ENCODE data around the gene MEAF6. TPM values are rescaled to one million over a fixed set of nuclear protein-coding genes. Genes with fewer than 3 reads are reported as not detected.

Gene MEAF6
- total RNA-seq, 1 donor from 2014 or later = 77.3 TPM

- H3K9me3 Mint-ChIP-seq = no peaks in the 10 kb centered on the region
- peaks cover 3% of the 10 kb centered on the region for H3K4me1 Mint-ChIP-seq
- DNase-seq (ENCODE audit: low read depth, low spot score) = no peak
- no peak overlapping the region for H3K4me3 Mint-ChIP-seq
- no peak for TF ChIP-seq CTCF (conservative IDR thresholded peaks at IDR 0.05)
- no peaks in the 10 kb centered on the region for H3K27me3 Mint-ChIP-seq (ENCODE audit: low read depth)
- no peak overlapping the region for H3K27ac Mint-ChIP-seq (ENCODE audit: unreplicated experiment)
- no peaks in the 10 kb centered on the region for H3K36me3 Mint-ChIP-seq (ENCODE audit: low read depth)
Measured at GRCh38 chr1:37458551-37458950, 56.0 kb downstream of the MEAF6 start.

GRCh38 chr1:37456614-37457013 is 58.0 kb downstream of the MEAF6 start:
- TF ChIP-seq CTCF (conservative IDR thresholded peaks at IDR 0.05) = no peak
- H3K36me3 Mint-ChIP-seq (ENCODE audit: low read depth) = no peaks in the 10 kb centered on the region
- no peaks in the 10 kb centered on the region for H3K9me3 Mint-ChIP-seq
- peaks cover 3% of the 10 kb centered on the region for H3K4me1 Mint-ChIP-seq
- no peak overlapping the region for H3K27ac Mint-ChIP-seq (ENCODE audit: unreplicated experiment)
- no peak overlapping the region for H3K4me3 Mint-ChIP-seq
- H3K27me3 Mint-ChIP-seq (ENCODE audit: low read depth) = no peaks in the 10 kb centered on the region
- no peak for DNase-seq (ENCODE audit: low read depth, low spot score)

- Mint-ChIP-seq H3K36me3 (ENCODE audit: low read depth) (no peaks in the 10 kb centered on the region), H3K4me3 (no peak overlapping the region), H3K27me3 (ENCODE audit: low read depth) (no peaks in the 10 kb centered on the region), H3K4me1 (peaks cover 3% of the 10 kb centered on the region), H3K27ac (ENCODE audit: unreplicated experiment) (no peak overlapping the region), H3K9me3 (no peaks in the 10 kb centered on the region)
- DNase-seq (ENCODE audit: low read depth, low spot score) = no peak
- TF ChIP-seq CTCF (conservative IDR thresholded peaks at IDR 0.05) = no peak
Measured at GRCh38 chr1:37455516-37455915, 59.0 kb downstream of the MEAF6 start.

GRCh38 chr1:37453647-37454046 is 60.9 kb downstream of the MEAF6 start:
- Mint-ChIP-seq H3K36me3 (ENCODE audit: low read depth) (no peaks in the 10 kb centered on the region), H3K4me3 (no peak overlapping the region), H3K27me3 (ENCODE audit: low read depth) (peaks cover 5% of the 10 kb centered on the region), H3K4me1 (peaks cover 3% of the 10 kb centered on the region), H3K27ac (ENCODE audit: unreplicated experiment) (no peak overlapping the region), H3K9me3 (no peaks in the 10 kb centered on the region)
- DNase-seq (ENCODE audit: low read depth, low spot score) = no peak
- no peak for TF ChIP-seq CTCF (conservative IDR thresholded peaks at IDR 0.05)

- Mint-ChIP-seq H3K4me3 (no peak overlapping the region), H3K9me3 (no peaks in the 10 kb centered on the region), H3K27ac (ENCODE audit: unreplicated experiment) (no peak overlapping the region), H3K27me3 (ENCODE audit: low read depth) (peaks cover 9% of the 10 kb centered on the region), H3K36me3 (ENCODE audit: low read depth) (no peaks in the 10 kb centered on the region), H3K4me1 (peaks cover 3% of the 10 kb centered on the region)
- no peak for DNase-seq (ENCODE audit: low read depth, low spot score)
- no peak for TF ChIP-seq CTCF (conservative IDR thresholded peaks at IDR 0.05)
Measured at GRCh38 chr1:37452416-37452815, 62.1 kb downstream of the MEAF6 start.

- TF ChIP-seq CTCF (conservative IDR thresholded peaks at IDR 0.05) = no peak
- DNase-seq (ENCODE audit: low read depth, low spot score) = no peak
- Mint-ChIP-seq H3K27me3 (ENCODE audit: low read depth) (peaks cover 26% of the 10 kb centered on the region), H3K27ac (ENCODE audit: unreplicated experiment) (no peak overlapping the region), H3K9me3 (no peaks in the 10 kb centered on the region), H3K4me1 (peaks cover 1% of the 10 kb centered on the region), H3K4me3 (no peak overlapping the region), H3K36me3 (ENCODE audit: low read depth) (no peaks in the 10 kb centered on the region)
Measured at GRCh38 chr1:37449936-37450335, 64.6 kb downstream of the MEAF6 start.

Data from neural crest cell (in vitro differentiated cells).